Lower leg skin (tissue), 3 donors: Measurements from ENCODE around the gene LMX1A.

Source experiments
- CTCF ChIP-seq, 3 donors: fragments of 450-650 bp; IDR thresholded peaks; one replicate each; pipeline ENCODE4 v1.5.1; 2016; ENCODE audit warnings: antibody characterized with exemption in 3 of 3, mild to moderate bottlenecking in 3 of 3, moderate library complexity in 2 of 3
- POLR2A ChIP-seq, 2 donors: fragments of 450-650 bp; IDR thresholded peaks; one replicate each; pipeline ENCODE4 v1.6.1; 2016 to 2017; ENCODE audit warnings: antibody characterized with exemption in 2 of 2, mild to moderate bottlenecking in 1 of 2, moderate library complexity in 1 of 2

DNA sequence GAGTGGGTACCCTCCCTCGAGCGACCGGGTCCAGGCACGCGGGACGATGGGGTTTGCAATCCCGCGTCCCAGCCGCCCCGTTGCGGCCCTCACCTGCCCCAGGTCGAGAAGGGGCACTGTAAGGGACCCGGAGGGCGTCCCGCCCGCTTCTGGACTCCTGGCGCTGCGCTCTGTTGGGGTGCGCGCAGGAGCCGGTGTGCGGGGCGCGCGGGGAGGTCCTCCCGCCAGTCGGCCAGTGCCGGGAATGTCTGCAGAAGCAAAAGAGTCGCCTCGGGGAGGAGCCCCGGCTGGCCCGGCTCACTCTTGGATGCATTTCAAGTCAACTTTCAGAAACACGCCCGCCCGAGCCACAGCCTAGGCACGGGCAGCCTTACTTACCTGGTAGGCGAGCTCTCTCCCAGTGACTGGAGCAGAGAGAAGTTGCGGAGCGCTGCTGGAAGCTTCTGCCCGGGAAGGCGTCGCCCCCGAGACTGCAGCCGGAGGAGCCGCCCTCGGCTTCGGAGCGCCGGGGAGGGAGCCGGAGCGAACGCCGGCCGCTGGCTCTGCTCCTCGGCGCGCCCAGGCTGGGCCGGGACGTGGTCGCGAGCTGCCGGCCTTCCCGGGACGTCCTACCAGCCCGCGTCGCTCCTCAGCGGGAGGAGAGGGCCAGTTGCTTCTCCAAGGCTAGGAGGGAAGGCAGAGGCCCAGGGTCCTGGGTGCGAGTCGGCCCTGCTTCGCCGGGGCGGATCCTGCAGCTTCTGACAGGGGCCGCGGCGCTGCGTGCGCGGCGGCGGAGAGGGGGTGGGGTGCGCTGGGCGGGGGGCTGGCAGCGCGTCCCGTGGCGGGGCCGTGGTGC lies at the start of gene LMX1A:
- TF ChIP-seq CTCF (IDR thresholded peaks at IDR 0.05) (no peak), POLR2A (IDR thresholded peaks at IDR 0.05) (no peak)
